Measurements from ENCODE around the gene MTMR1.

MTMR1 gene

DNA sequence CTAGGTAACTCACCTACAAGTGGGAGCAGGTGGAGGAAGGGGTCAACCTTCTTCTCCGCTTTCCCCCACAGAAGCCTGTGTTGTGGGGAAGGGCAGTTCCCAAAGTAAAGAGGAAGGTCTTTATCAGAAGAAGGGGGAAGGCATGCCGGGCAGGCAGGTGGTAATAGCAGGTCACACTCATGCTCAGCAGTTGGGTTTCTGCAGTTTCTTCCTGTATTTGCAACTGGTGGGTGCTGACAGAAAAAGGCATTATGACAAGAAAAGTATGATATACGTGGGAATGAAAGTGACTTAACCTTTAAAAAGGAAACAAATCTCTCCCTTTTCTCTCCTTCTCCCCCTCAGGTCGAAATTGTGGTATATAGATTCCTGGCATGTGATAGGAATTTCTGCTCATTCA is 3.7 kb downstream of the MTMR1 start:
- no peak for DNase-seq (ENCODE audit: low read depth, low spot score)

DNA sequence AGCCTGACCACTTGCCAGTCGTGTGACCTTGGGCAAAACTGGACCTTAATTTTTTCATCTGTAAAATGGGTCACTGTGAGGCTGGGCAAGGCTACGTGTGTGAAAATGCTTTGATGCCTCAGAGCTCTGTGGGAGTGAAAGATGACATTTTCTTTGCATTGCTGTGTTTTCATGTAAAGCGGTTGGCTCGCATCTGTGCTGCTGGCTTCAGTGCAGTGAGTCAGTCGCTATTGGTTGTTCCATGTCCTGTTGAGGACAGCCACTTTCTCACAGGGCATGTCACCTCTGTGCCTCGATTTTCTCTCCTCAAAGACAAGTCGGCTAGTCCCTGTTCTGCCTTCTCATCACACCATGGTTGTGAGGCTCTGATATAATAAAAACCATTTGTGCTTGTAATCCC is 4.4 kb downstream of the MTMR1 start:
- DNase-seq (ENCODE audit: low read depth, low spot score): no peak

GRCh38 chrX:150698981-150699380 is 5.8 kb downstream of the MTMR1 start:
- no peak for DNase-seq (ENCODE audit: low read depth, low spot score)

DNA sequence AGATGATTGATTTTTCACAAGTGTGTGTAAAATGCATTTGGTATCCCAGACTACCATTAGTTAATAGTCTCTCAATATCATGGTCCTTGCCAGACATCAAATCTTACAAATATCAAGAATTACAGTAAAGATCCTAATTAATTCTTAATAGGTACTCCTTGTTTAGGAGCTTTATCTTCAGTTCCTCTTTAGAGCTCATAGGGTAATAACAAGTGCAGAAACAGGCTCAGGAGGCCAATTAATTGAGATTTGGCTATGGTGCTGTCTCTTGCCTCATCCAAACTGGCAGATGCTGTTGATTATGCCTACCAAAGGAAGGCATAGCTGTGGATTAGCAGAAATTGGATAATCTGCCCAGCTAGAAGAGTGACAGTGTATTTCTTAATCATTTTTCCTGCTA is 6.9 kb downstream of the MTMR1 start:
- DNase-seq (ENCODE audit: low read depth, low spot score): no peak

GRCh38 chrX:150701377-150701776 is 8.2 kb downstream of the MTMR1 start:
- DNase-seq (ENCODE audit: low read depth, low spot score): no peak

DNA sequence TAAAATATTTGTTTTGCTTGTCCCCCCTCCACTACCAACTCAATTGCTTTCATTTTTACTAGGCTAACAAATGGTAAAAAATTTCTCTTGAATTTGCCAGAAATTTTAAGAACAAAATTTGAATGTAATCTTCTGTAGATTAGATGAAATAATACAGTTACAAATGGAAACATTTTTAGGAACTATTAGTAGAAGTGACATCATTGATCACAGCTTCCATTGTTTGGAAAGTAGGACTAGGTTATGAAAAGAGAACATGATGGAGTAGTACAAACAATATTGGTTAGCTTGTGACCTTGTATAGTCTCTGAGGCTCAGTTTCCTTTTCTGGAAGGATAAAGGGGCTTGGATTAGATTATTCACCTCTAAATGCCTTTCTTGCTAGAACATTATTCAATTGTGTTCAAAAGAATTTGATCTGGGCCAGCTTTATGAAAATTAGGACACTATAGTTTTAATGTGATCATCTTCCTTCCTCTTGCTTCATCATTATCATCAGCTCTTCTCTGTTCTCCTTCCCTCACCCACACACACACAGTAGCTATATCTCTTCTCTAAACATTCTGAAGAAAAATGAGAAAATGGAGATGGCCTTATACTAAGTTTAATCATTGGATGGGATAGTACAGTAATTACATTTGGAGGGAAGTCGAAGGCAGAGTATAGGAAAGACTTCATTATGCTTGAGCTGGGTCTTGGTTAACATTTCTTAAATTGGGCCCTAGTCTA is 9.9 kb downstream of the MTMR1 start:
- no peak for DNase-seq (ENCODE audit: low read depth, low spot score)

DNA sequence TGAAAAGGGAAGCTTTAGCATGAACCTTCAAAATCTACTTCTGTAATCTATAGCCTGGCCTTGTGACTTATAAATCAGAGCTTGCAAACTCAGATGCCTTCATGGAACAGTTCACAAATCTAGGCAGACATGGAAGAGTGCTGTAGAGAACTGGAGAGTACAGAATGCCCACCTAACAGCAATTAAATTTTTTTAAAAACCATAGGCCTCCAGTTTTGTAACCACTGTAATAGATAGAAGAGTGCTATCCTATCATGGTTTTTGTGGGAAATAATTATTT is 10.4 kb downstream of the MTMR1 start:
- DNase-seq (ENCODE audit: low read depth, low spot score): no peak

GRCh38 chrX:150704030-150704613 is 10.9 kb downstream of the MTMR1 start:
- no peak for DNase-seq (ENCODE audit: low read depth, low spot score)

DNA sequence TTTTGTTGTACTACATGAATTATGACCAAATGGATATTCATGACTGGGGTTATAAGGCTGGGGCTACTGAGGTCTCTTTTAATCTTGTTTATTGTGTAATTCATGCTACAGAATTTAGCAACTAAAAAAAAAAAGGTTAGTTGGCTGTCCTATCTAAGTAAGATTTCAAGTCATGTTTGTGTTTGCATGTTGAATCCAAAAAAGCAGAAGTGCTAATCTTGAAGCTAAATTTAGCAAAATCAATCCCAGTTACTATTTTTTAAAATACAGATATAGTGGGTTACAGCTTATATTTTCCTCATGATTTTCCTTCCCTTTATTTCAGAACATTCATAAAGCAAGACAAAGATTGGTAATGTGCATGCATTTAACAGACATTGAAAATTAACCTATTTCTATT is 19.4 kb downstream of the MTMR1 start:
- no peak for DNase-seq (ENCODE audit: low read depth, low spot score)

- no peak for DNase-seq (ENCODE audit: low read depth, low spot score)
These were observed 22.0 kb downstream of the MTMR1 start for GRCh38 chrX:150715184-150715583.

DNA sequence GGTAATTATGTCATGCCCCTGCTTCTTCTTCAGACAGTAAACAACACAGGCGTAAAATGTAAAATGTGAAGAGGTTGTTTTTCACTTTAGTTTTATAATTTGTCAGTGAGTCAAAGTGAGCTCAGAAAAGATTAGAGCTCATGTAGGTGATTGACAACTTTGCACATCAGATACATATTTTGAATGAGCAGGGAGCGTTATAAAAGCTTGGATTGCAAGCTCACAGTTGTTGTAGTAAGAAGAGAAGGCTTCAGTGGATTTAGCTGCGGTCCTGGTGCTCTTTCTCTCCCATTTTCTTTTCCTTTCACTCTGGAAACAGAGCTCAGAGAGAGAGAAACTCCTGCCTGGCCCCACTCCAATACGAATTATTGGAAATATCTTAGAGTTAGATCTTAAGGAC is 26.4 kb downstream of the MTMR1 start:
- no peak for DNase-seq (ENCODE audit: low read depth, low spot score)

GRCh38 chrX:150729956-150730355 is 36.8 kb downstream of the MTMR1 start:
- no peak for DNase-seq (ENCODE audit: low read depth, low spot score)

DNA sequence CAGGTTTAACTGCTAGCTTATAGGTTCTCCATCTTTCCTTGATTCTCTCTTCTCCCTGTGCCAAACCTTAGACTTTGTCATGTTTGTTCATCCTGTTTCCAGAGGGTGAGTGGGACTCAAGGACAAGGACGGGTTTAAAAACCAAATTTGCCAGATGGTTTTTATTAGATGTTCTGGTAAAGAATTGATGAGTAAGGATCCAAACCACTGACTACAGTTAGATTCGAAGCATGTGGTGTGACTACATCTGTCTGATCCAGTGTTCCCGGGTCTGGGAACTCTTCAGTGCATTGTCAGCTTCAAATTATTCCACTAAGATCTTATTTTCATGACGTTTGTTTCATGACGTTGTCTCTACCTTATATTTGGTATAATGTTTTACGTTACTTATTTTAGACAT is 37.5 kb downstream of the MTMR1 start:
- no peak for DNase-seq (ENCODE audit: low read depth, low spot score)

DNA sequence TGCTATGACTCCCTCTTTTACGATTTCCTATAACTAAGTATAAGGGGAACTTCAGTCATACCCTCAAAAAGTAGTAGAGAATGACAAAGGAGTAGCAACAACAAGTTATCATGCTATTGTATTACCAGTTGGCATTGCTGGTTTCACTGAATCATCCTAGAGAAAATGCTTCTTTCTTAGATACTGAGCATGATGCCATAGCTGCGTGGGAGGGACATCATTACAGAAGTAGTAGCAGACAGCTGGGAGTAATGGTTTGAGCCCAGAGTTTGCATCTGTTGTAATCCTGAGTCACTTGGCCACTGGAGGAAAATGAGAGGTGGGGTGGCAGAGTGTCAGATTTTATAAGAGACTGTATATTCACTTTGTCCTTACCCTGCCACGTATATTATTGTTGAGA is 38.6 kb downstream of the MTMR1 start:
- DNase-seq (ENCODE audit: low read depth, low spot score): no peak

GRCh38 chrX:150736475-150736874 is 43.3 kb downstream of the MTMR1 start:
- no peak for DNase-seq (ENCODE audit: low read depth, low spot score)

DNA sequence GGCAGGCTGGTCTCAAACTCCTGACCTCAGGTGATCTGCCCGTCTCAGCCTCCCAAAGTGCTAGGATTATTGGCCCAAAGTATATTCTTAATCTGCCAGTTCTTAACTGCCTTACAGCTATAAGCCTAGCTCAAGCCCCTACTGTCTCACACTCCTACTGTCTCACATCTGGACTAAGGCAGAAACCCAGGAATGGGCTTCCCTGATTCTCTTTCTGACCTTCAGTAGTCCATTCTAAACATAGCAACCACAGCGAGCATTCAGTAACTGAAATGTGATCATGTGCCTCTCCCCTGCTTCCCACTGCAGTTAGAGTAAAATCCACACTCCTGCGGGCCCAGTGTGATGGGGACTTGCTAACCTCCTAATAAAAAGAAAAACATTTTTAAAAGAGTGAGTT is 58.9 kb downstream of the MTMR1 start:
- DNase-seq (ENCODE audit: low read depth, low spot score): no peak

- no peak for DNase-seq (ENCODE audit: low read depth, low spot score)
These were observed 60.2 kb downstream of the MTMR1 start for GRCh38 chrX:150753357-150753756.

GRCh38 chrX:150753968-150754367 is 60.8 kb downstream of the MTMR1 start:
- no peak for DNase-seq (ENCODE audit: low read depth, low spot score)

GRCh38 chrX:150757371-150757770 is 64.2 kb downstream of the MTMR1 start:
- DNase-seq (ENCODE audit: low read depth, low spot score): no peak

- peak; percentile 49 for DNase-seq (ENCODE audit: low read depth, low spot score)
These were observed 66.6 kb downstream of the MTMR1 start for GRCh38 chrX:150759568-150760416.

- no peak for DNase-seq (ENCODE audit: low read depth, low spot score)
These were observed 68.1 kb downstream of the MTMR1 start for GRCh38 chrX:150761176-150761818.

DNA sequence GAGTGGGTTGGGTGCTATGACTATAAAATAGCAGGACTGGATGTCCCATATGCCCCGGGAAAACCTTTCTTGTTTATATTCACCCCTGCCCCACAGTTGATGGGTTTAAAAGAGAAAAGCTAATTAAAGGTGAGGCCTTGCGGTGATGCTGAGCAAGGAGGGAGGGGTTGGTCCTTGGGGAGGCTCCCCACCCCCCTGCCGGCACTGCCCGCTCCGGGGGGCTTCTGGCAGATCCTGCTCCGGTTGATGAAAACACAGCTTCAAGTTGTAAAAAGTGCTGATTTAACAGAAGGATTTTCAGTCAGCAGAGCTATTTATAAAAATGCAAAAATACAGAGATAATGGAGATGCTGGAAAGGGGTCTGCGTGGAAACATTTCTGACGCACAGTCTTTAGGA is 68.6 kb downstream of the MTMR1 start:
- DNase-seq (ENCODE audit: low read depth, low spot score): no peak
